Caco-2 (cell line): ENCODE data around the gene TRNP1. TPM values are rescaled to one million over a fixed set of nuclear protein-coding genes. Genes with fewer than 3 reads are reported as not detected.

ENCODE experiments used
- BruUV-seq: library from RNA; stranded (reverse); fragments of 400-500 nt; replicated peaks from 2 replicates; lab custom pipeline; 2021; lab: Mats Ljungman, UMichigan
- CTCF ChIA-PET: fragments of 300-600 bp; sonication (Branson Sonifier 250); formaldehyde crosslinking; loops from one replicate; lab custom pipeline; 2022; ENCODE audit warnings: antibody characterized with exemption; lab: Charles Lee
- POLR2A ChIA-PET: fragments of 300-600 bp; sonication (Branson Sonifier 250); formaldehyde crosslinking; loops from one replicate; lab custom pipeline; 2022; ENCODE audit warnings: antibody characterized with exemption; lab: Charles Lee
- DNase-seq, 2 experiments: peaks; one replicate each; pipeline versions ENCODE4 v3.0.0 to v3.0.0-alpha.2; 2020 to 2022
- H3K27me3 ChIP-seq: replicated peaks from 2 replicates; pipeline ENCODE4 v1.6.0; 2011; ENCODE audit warnings: low read length; ENCODE audit not compliant: control insufficient read depth, insufficient read depth
- H3K36me3 ChIP-seq: 2 replicates; pipeline ENCODE4 v1.5.1; 2011; ENCODE audit warnings: low read length; ENCODE audit not compliant: control insufficient read depth, insufficient read depth
- H3K4me1 ChIP-seq: fragments of 250-450 bp; sonication (Bioruptor Pico); 2 replicates; pipeline ENCODE4 v1.5.1; 2020; ENCODE audit warnings: mild to moderate bottlenecking
- H3K4me3 ChIP-seq: 2 replicates; pipeline ENCODE4 v1.5.1; 2011; ENCODE audit warnings: low read depth, mild to moderate bottlenecking, control low read depth, low read length
- H3K9me3 ChIP-seq: fragments of 250-450 bp; sonication (Bioruptor Pico); 2 replicates; pipeline ENCODE4 v1.5.1; 2020; ENCODE audit warnings: mild to moderate bottlenecking, moderate library complexity
- H3K27ac Mint-ChIP-seq: one replicate; pipeline ENCODE4 v1.8.0; 2022; ENCODE audit warnings: mixed read lengths; ENCODE audit not compliant: unreplicated experiment
- H3K27me3 Mint-ChIP-seq: one replicate; pipeline ENCODE4 v1.8.0; 2022; ENCODE audit warnings: mixed read lengths; ENCODE audit not compliant: insufficient read depth, unreplicated experiment
- H3K36me3 Mint-ChIP-seq: one replicate; pipeline ENCODE4 v1.8.0; 2022; ENCODE audit warnings: mild to moderate bottlenecking, mixed read lengths; ENCODE audit not compliant: insufficient read depth, unreplicated experiment
- H3K4me1 Mint-ChIP-seq: one replicate; pipeline ENCODE4 v1.8.0; 2022; ENCODE audit warnings: low read depth, mixed read lengths; ENCODE audit not compliant: unreplicated experiment
- H3K4me3 Mint-ChIP-seq: one replicate; pipeline ENCODE4 v1.8.0; 2022; ENCODE audit warnings: mild to moderate bottlenecking, moderate library complexity, mixed read lengths; ENCODE audit not compliant: unreplicated experiment
- H3K9me3 Mint-ChIP-seq: one replicate; pipeline ENCODE4 v1.8.0; 2022; ENCODE audit warnings: mixed read lengths; ENCODE audit not compliant: unreplicated experiment
- intact Hi-C: fragments of 100-400 bp; cut with micrococcal nuclease; formaldehyde crosslinking; loops from one replicate; pipeline ENCODE4 v1.10.0; 2022; ENCODE audit not compliant: unreplicated experiment
- total RNA-seq: library from RNA; stranded (reverse); gene quantifications from 2 replicates; pipeline ENCODE4 v1.2.3, GENCODE V29; 2022
- TF ChIP-seq, protein P1 (sequence below), 2 experiments: fragments of 200-600 bp in 1 of 2; IDR thresholded peaks; 1 replicate in 1 of 2; 2 replicates in 1 of 2; pipeline versions ENCODE4 v1.5.1 to v1.8.0; 2011 to 2022; ENCODE audit warnings: antibody characterized with exemption in 1 of 2, control low read depth in 1 of 2, inconsistent platforms in 1 of 2, low read depth in 1 of 2, low read length in 1 of 2, mild to moderate bottlenecking in 1 of 2, moderate library complexity in 1 of 2; ENCODE audit not compliant: insufficient read depth in 1 of 2, severe bottlenecking in 1 of 2, unreplicated experiment in 1 of 2

The TRNP1 gene
- total RNA-seq, 1 experiment from 2014 or later = 23.6 TPM

DNA sequence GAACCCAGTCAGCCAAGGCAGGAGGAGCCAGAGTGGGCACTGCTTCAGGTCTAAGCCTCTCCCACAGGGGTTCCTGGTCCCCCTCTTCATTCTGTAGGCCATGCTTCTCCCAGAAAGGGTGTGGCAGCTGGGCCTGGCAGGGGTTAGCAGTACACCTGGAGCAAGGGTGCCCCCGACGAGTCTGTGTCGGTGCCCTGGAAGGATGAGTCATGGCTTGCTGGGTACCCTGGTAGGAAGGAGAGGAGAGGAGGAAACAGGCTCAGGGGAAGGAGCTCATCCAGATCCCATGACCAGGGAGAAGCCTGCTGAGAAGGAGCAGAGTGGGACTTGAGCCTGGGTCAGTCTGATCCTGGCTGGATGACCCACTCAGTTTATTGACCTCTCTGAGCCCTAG is 43.6 kb upstream of the TRNP1 start:
- no peaks in the 10 kb centered on the region for H3K9me3 Mint-ChIP-seq
- intact Hi-C loops = no loop called here
- H3K4me3 Mint-ChIP-seq = no peak overlapping the region
- peaks cover 56% of the 10 kb centered on the region for H3K36me3 Mint-ChIP-seq
- BruUV-seq = no TSS peak
- TF ChIP-seq, protein P1, sequence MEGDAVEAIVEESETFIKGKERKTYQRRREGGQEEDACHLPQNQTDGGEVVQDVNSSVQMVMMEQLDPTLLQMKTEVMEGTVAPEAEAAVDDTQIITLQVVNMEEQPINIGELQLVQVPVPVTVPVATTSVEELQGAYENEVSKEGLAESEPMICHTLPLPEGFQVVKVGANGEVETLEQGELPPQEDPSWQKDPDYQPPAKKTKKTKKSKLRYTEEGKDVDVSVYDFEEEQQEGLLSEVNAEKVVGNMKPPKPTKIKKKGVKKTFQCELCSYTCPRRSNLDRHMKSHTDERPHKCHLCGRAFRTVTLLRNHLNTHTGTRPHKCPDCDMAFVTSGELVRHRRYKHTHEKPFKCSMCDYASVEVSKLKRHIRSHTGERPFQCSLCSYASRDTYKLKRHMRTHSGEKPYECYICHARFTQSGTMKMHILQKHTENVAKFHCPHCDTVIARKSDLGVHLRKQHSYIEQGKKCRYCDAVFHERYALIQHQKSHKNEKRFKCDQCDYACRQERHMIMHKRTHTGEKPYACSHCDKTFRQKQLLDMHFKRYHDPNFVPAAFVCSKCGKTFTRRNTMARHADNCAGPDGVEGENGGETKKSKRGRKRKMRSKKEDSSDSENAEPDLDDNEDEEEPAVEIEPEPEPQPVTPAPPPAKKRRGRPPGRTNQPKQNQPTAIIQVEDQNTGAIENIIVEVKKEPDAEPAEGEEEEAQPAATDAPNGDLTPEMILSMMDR (IDR thresholded peaks at IDR 0.05; ENCODE audit: insufficient read depth in 1 of 2, low read depth in 1 of 2, low read length in 1 of 2, severe bottlenecking in 1 of 2, unreplicated experiment in 1 of 2) = no peak
- no peak for DNase-seq
- H3K4me1 Mint-ChIP-seq = peaks cover 7% of the 10 kb centered on the region
- CTCF ChIA-PET = no interaction called here
- H3K27me3 Mint-ChIP-seq = no peaks in the 10 kb centered on the region
- 0 out of 2 replicates have a peak, but pooled peaks cover 3% of the 10 kb centered on the region for H3K4me1 ChIP-seq
- POLR2A ChIA-PET = interaction anchor here (0.5 kb wide), 1 partner anchor 123 kb away, joined by 3 read pairs; no protein-coding TSS in a partner anchor
- peaks cover 1% of the 10 kb centered on the region; the same call in 1 of the 2 replicates for H3K36me3 ChIP-seq
- H3K27me3 ChIP-seq = no peaks in the 10 kb centered on the region
- no peak overlapping the region for H3K4me3 ChIP-seq
- no peak overlapping the region for H3K27ac Mint-ChIP-seq
- H3K9me3 ChIP-seq = no peaks in the 10 kb centered on the region

GRCh38 chr1:26950602-26951001 is 42.9 kb upstream of the TRNP1 start:
- CTCF ChIA-PET = no interaction called here

DNA sequence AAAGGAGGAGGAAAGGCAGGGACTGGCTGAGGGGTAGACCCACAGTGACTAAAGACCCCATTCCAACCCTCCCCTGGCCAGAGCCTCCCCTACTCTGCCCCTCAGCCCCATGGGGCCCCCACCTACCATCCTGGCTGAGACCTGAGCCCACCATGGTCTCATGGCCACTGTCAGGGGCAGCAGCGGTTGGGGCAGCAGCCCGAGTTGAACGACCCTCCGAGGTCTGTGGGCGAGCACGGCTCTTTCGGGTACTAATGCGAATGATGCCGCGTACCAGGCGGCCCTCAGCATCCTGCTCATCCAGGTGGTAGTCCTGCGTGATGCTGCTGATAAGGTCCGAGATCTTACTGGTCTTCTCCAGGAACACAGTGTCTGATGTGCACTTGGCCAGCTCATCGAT is 42.3 kb upstream of the TRNP1 start:
- H3K9me3 ChIP-seq = no peaks in the 10 kb centered on the region
- H3K36me3 ChIP-seq = peaks cover 1% of the 10 kb centered on the region; the same call in 1 of the 2 replicates
- H3K4me3 ChIP-seq = no peak overlapping the region
- no peaks in the 10 kb centered on the region for H3K4me1 Mint-ChIP-seq
- no peaks in the 10 kb centered on the region for H3K4me1 ChIP-seq
- TF ChIP-seq, protein P1 (IDR thresholded peaks at IDR 0.05; ENCODE audit: insufficient read depth in 1 of 2, low read depth in 1 of 2, low read length in 1 of 2, severe bottlenecking in 1 of 2, unreplicated experiment in 1 of 2) = no peak
- no peak overlapping the region for H3K27ac Mint-ChIP-seq
- no peaks in the 10 kb centered on the region for H3K9me3 Mint-ChIP-seq
- H3K4me3 Mint-ChIP-seq = no peak overlapping the region
- no peak for DNase-seq
- no TSS peak for BruUV-seq
- H3K27me3 ChIP-seq = no peaks in the 10 kb centered on the region
- intact Hi-C loops = no loop called here
- ChIA-PET POLR2A (no interaction called here), CTCF (no interaction called here)
- peaks cover 48% of the 10 kb centered on the region for H3K36me3 Mint-ChIP-seq
- no peaks in the 10 kb centered on the region for H3K27me3 Mint-ChIP-seq

More at GRCh38 chr1:26950602-26951001, 42.9 kb upstream of the TRNP1 start:
- no peaks in the 10 kb centered on the region for H3K9me3 ChIP-seq
- no peak for DNase-seq
- H3K27me3 ChIP-seq = no peaks in the 10 kb centered on the region
- peaks cover under 1% of the 10 kb centered on the region for H3K4me1 Mint-ChIP-seq
- no peak overlapping the region for H3K4me3 ChIP-seq
- no peaks in the 10 kb centered on the region for H3K4me1 ChIP-seq
- H3K9me3 Mint-ChIP-seq = no peaks in the 10 kb centered on the region
- TF ChIP-seq, protein P1 (IDR thresholded peaks at IDR 0.05; ENCODE audit: insufficient read depth in 1 of 2, low read depth in 1 of 2, low read length in 1 of 2, severe bottlenecking in 1 of 2, unreplicated experiment in 1 of 2) = no peak
- no peaks in the 10 kb centered on the region for H3K27me3 Mint-ChIP-seq
- BruUV-seq = no TSS peak
- POLR2A ChIA-PET = interaction anchor here (0.5 kb wide), 1 partner anchor 122 kb away, joined by 3 read pairs; no protein-coding TSS in a partner anchor
- peaks cover 1% of the 10 kb centered on the region; the same call in 1 of the 2 replicates for H3K36me3 ChIP-seq
- intact Hi-C loops = no loop called here
- no peak overlapping the region for H3K4me3 Mint-ChIP-seq
- H3K27ac Mint-ChIP-seq = no peak overlapping the region
- H3K36me3 Mint-ChIP-seq = peaks cover 55% of the 10 kb centered on the region
